NCI-H1105 (cell line): ENCODE data around the gene NDOR1.
"Not testable (repeated sequence)": the region's sequence is repeated elsewhere in the genome, so short reads cannot be mapped to it uniquely, and the experiment has no call there.

Experiments
- DNase-seq: peaks from one replicate; lab custom pipeline; 2025; lab: John Stamatoyannopoulos, UW

Gene NDOR1

DNA sequence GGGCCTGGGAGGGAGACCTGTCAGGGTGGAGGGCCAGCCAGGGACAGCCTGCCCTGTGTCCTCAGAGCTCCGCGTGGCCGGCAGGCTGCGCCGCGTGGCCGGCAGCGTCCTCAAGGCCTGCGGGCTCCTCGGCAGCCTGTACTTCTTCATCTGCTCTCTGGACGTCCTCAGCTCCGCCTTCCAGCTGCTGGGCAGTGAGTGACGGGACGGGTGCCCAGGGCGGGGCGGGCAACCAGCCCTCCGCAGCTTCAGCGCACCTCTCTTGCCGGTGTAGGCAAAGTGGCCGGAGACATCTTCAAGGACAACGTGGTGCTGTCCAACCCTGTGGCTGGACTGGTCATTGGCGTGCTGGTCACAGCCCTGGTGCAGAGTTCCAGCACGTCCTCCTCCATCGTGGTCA lies 27.0 kb downstream of the NDOR1 start:
- DNase-seq = no peak

DNA sequence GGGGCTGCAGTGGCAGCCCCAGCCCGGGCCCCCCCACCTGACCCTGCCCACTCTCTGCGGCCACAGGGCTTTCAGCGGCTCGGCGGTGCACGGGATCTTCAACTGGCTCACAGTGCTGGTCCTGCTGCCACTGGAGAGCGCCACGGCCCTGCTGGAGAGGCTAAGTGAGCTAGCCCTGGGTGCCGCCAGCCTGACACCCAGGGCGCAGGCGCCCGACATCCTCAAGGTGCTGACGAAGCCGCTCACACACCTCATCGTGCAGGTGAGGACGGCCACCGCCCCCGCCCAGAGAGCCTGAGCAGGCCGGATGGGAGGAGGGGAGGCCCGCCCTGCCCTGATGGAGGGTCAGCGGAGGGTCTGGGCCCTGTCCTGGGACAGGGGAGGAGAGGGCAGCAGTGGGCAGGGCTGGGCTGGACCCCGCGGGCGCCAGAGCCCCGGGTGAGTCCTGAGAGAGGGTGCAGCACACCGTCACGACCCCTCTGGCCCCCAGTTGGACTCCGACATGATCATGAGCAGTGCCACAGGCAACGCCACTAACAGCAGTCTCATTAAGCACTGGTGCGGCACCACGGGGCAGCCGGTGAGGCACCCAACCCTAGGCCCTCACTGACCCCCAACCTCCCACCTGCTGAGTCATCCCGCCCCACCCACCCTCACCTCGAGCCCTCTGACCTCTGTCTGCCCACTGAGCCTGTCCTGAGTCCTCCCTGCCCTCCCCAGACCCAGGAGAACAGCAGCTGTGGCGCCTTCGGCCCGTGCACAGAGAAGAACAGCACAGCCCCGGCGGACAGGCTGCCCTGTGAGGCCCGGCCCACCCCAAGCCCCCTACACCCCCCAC lies 27.9 kb downstream of the NDOR1 start:
- DNase-seq = no peak

DNA sequence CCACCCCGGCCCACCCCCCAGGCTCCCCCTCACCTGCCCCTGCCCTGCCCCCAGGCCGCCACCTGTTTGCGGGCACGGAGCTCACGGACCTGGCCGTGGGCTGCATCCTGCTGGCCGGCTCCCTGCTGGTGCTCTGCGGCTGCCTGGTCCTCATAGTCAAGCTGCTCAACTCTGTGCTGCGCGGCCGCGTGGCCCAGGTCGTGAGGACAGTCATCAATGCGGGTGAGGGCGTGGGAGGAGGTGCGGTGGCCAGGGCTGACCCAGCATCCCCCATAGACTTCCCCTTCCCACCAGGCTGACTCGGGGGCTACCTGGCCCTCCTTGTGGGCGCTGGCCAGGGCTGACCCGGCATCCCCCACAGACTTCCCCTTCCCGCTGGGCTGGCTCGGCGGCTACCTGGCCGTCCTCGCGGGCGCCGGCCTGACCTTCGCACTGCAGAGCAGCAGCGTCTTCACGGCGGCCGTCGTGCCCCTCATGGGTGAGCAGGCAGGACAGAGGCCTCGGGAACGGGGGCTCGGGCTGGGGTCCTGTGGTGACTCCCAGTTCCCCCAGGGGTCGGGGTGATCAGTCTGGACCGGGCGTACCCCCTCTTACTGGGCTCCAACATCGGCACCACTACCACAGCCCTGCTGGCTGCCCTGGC lies 28.7 kb downstream of the NDOR1 start:
- no peak for DNase-seq

DNA sequence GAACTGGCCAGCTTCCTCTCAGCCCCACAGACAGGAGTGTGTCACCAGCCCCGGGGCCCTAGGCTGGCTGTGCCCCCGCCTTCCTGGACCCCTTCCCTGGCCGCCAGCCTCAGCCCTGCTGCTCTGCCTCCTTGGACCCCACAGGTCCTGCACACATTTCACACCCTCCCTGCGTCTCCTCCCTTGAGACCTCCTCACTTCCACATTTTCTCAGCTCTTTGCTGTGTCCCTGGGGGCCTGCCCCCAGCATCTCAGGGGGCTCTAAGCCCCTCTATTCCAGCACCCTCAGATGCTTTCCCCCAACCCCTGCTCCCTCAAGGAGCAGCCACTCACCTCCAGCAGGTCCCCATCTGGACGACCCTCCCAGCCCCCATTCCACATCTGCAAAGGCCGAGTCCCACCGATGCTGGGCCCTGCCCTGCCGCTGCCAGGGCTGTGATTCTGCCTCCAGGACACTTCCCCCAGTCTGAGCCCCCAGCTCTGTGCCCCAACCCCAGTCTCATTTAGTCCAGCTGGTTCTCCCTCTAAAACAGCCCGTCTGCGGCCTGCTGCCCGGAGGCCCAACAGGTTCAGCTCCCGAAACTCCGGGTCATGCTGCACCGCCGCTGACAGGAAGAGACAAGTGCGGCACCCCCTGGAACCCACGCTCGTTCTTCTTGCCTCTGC lies 29.4 kb downstream of the NDOR1 start:
- no peak for DNase-seq

DNA sequence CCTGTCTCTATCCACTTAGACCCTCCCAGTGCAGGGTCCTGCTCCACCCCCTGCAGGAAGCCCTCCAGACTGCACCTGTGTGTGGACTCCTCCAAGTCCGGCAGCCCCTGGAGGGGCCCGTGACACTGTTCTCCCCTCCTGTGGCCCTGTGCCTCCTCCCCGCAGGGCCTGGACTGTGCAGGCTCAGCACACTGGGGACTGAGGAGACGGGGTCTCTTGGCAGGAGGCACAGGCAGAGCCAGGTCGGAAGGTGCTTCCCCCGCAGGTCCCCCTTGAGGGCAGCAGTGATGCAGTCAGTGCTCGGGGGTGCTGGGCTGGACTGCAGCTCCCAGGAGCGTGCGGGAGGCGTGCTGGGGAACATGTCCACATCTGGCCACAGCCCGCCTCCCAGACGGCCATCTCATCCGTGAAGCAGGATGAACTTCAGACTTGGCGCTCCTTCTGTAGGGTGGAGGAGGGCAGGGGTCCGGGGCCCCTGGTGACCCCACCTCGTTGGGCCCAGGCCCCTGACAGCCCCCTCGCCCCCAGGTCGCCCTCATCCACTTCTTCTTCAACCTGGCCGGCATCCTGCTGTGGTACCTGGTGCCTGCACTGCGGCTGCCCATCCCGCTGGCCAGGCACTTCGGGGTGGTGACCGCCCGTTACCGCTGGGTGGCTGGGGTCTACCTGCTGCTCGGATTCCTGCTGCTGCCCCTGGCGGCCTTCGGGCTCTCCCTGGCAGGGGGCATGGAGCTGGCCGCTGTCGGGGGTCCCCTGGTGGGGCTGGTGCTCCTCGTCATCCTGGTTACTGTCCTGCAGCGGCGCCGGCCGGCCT lies 30.1 kb downstream of the NDOR1 start:
- DNase-seq = no peak

DNA sequence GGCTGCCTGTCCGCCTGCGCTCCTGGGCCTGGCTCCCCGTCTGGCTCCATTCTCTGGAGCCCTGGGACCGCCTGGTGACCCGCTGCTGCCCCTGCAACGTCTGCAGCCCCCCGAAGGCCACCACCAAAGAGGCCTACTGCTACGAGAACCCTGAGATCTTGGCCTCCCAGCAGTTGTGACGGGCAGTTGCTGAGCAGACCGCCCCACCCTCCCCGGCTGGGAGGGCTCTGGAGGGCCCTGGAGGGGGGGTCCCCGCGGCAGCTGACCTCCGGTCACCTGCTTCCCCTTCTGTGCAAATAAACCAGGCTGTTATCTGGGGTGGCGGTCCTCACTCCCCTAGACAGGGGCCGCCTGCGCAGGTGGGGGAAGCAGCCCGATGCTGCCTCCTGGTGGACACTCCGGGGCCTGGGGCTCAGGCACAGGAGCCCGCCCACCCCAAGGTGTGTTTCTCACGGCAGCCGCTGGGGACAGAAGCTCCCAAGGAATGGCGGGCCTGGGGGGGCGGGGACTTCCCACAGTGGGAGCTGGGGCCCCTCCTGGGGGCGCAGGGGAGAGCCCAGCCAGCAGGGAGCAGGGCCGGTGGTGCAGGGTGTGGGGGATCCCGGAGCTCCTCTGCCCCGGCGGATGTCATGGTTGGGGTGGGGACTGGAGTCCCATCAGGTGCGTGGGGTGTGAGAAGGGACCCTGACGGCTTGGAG lies 30.9 kb downstream of the NDOR1 start:
- DNase-seq = peak; percentile 64

DNA sequence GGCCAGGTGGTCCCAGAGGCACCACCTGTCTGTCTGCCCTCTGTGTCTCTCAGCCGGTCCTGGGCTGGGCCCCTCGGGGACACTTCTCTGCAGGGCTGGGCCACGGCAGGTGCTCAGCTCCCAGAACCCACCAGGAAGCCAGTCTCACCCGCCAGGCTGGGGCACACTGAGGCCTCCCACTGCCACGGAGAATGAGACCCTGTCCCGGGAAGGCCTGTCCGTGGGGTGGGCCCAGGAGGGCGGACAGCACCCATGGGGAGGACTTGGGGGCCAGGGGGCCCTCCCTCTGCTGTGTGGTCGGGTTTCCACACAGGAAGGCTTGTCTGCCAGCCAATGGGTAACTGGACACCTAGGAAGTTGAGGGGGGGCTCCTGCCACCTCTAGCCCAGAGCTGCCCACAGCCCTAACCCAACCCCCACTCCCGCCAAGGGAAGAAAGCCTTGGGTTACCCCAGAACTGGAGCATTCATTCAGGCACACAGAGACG lies 31.5 kb downstream of the NDOR1 start:
- DNase-seq = no peak

DNA sequence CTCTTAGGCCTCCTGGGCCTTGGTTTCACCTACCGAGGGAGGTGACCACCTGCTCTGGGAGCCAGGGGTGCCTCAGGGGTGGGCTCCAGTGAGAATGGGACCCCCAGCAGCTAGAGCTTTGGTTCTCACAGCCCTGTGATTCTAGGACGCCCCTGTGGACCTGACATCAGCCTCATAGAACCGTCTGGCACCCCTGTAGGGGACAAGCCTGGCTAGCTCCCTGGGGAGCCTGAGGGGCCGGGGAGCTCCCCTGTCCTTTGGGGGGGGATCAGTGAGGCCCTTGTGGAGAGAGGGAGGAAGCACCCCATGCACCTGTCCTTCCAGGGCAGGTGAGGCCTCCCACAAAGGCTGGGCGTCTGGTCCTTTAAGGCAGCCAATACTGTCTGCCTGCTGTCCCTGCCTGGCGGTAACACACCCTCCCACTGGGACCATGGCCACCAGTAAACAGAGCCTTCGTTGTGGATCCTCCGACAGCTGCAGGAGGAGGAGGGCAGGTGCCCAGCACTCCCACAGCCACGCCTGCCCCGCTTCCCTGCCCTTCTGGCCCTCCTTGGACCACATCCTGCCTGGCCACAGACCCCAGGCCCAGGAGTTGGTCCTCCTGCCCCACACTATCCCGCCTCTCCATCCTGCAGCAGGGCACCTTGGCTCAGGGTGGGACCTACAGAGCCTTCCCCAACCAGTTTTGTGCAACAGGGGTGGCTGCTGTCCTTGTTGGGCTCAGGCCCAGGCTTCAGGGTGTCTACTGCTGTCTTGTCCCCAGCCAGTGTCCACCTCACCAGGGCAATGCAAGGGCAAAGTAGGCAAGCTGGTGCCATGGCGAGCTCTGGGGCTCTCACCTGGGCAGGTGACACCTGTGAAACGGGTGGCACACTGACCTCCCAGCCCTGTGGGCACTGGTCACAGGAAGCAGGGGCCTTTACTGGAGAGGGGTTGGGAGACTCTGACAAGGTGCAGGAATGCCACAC lies 32.5 kb downstream of the NDOR1 start:
- DNase-seq = no peak

DNA sequence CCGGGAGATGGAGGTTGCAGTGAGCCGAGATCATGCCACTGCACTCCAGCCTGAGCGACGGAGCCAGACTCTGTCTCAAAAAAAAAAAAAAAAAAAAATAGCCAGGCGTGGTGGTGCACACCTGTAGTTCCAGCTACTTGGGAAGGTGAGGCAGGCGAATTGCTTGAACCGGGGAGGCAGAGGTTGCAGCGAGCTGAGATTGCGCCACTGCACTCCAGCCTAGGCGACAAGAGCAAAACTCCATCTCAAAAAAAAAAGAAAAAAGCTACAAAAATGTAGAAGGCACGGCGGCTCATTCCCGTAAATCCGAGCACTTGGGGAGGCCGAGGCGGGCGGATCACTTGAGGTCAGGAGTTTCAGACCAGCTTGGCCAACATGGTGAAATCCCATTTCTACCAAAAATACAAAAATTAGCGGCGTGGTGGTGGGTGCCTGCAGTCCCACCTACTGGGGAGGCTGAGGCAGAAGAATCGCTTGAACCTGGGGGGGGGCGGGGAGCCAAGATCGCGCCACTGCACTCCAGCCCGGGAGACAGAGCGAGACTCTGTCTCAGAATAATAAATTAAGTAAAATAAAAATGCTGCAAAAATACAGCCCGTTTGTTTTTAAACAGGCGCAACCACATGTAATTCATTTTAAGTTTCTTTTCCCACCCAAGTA lies 34.2 kb downstream of the NDOR1 start:
- DNase-seq = not testable (repeated sequence)

DNA sequence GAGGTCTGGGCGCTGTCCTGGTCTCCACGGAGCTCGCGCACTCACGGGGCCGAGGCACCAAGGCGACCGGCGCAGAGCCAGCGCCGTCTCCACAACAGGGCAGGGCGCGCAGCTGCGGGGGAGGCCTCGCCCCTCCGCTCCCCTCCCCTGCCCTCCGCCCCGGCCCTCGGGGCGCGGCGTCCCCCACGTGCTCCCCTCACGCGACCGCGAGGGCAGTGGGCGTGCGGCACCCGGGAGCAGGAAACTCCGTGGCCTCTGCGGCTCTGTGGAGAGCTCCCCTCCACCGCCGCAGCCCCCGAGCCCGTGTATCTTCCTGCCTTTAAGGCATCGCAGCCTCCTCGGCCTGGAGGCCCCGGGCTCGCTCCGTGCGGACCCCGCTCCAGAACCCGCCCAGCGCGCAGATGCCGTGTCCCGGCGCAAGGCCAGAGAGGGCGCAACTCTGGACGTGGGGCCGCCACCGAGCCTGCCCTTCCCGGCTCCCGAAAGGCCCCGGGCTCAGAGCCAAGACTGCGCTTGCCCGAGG lies 34.9 kb downstream of the NDOR1 start:
- no peak for DNase-seq

DNA sequence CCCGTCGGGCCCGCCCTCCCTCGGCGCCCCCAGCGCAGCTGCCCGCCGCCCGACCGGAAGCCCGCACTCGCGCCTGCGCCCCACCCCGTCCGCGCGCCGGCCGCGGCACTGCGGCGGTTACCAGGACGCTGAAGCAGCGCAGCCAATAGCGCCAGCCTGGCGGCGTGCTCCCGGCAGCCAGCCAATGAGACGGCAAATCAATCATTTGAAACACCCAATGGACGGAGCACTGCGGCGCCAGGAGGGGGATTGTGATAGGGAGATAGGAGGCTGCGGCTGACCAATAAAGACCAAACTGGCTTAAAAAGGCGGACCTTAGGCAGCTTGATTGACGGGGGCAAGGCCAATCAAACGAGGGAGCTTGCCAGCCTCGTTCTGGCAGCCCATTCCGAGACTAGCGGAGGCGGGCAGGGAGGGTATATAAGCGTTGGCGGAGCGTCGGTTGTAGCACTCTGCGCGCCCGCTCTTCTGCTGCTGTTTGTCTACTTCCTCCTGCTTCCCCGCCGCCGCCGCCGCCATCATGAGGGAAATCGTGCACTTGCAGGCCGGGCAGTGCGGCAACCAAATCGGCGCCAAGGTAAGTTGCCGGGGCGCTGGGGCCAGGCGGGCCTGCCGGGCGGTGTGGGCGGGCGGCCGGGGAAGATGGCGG lies 35.5 kb downstream of the NDOR1 start, which contains the start of gene TUBB4B:
TUBB4B (plus strand) TSS at position 447 of the 649 bp plus-strand sequence; CDS start at position 521, 74 bp downstream.
- DNase-seq = peak; percentile 98

DNA sequence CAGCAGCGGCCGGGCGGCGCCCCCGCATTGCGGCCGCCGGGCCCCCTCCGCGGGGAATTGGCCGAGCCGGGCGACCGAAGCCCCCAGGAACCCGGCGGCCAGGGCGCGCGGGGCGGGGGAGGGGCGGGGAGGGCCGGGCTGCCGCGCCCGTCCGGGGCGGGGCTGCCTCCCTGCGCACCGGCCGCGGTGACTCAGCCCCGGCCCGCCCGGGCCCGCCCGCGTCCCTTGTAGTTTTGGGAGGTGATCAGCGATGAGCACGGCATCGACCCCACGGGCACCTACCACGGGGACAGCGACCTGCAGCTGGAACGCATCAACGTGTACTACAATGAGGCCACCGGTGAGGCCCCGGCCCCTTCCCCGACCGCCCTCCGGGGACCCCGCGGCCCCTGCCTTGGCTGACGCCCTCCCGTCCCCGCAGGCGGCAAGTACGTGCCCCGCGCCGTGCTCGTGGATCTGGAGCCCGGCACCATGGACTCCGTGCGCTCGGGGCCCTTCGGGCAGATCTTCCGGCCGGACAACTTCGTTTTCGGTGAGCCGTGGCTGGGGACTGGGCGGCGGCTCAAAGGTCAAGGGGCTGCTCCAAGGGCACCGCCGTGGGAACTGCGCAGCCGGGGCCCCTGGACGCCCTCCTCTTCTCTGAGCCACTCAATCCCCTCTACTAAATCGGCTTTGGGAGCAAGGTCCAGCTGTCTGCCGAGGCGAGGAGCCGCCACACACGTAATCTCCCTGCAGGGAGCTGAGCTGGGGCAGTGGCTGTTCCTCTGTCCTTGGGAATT lies 36.2 kb downstream of the NDOR1 start:
- DNase-seq = no peak

DNA sequence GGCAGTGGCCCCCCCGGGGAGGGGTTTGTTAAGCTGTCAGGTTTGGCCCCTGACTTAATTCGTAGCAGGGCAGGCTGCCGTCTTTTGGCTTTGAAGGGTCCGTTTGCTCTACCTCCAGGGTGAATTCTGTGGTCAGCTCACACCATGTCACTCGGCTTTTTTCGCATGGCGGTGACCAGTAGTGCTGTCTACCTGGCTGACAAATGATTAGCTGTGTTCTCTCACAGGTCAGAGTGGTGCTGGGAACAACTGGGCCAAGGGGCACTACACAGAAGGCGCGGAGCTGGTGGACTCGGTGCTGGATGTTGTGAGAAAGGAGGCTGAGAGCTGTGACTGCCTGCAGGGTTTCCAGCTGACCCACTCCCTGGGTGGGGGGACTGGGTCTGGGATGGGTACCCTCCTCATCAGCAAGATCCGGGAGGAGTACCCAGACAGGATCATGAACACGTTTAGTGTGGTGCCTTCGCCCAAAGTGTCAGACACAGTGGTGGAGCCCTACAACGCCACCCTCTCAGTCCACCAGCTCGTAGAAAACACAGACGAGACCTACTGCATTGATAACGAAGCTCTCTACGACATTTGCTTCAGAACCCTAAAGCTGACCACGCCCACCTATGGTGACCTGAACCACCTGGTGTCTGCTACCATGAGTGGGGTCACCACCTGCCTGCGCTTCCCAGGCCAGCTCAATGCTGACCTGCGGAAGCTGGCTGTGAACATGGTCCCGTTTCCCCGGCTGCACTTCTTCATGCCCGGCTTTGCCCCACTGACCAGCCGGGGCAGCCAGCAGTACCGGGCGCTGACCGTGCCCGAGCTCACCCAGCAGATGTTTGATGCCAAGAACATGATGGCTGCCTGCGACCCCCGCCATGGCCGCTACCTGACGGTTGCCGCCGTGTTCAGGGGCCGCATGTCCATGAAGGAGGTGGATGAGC lies 37.0 kb downstream of the NDOR1 start:
- DNase-seq = no peak

DNA sequence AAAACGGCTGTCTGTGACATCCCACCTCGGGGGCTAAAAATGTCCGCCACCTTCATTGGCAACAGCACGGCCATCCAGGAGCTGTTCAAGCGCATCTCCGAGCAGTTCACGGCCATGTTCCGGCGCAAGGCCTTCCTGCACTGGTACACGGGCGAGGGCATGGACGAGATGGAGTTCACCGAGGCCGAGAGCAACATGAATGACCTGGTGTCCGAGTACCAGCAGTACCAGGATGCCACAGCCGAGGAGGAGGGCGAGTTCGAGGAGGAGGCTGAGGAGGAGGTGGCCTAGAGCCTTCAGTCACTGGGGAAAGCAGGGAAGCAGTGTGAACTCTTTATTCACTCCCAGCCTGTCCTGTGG lies 37.7 kb downstream of the NDOR1 start:
- not testable (repeated sequence) for DNase-seq

DNA sequence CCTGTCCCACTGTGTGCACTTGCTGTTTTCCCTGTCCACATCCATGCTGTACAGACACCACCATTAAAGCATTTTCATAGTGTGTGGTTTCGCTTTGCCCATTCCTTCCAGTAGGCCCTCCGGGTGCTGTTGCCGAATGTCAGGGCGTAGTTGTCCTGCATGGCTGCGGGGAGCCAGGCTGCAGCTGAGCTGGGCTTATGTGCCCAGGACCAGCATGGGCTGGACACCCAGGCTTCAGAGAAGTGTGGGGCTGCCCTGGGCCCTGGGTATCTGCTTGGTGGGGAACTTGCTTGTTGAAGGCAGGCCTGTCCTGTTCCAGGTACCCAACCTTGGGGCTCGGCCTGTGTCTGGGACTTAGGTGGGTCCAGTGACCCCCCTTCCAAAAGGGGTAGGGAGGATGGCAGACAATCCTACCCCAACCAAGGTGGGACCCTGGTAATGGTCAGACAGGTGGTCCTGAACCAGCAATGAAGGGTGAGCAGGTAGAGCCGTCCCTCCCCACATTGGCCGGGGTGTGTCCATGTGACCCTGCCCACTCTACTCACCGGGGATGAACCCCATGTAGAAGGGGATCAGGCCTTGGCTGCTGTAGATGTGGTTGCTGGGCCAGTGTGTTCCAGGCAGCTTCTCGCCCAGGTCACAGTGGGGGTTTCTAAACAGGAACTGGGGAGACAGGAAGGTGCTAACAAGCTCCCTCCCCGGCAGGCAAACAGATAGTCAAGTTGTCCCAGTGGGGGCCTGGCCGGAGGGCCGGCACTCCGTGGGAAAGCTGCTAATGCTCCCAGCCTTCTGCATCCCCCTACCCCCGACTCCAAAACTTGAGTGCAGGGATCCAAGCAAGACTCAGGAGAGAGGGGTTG lies 38.4 kb downstream of the NDOR1 start:
- DNase-seq = no peak
